HepG2 (cell line): ENCODE measurements around the gene SIVA1. TPM values are rescaled to one million over a fixed set of nuclear protein-coding genes. Genes with fewer than 3 reads are reported as not detected.

Source experiments
- HDAC6 ChIP-seq: fragments of 200-600 bp; sonication (generic); IDR thresholded peaks from 2 replicates; pipeline ENCODE4 v1.7.0; 2017; ENCODE audit warnings: mild to moderate bottlenecking, antibody characterized with exemption, low read length, low read depth
- MXI1 ChIP-seq: IDR thresholded peaks from 3 replicates; pipeline ENCODE4 v1.6.1; 2012; ENCODE audit warnings: low read depth, low read length, inconsistent platforms, borderline replicate concordance
- NONO ChIP-seq, 2 experiments: fragments of 450-650 bp in 1 of 2; sonication (generic) in 1 of 2; formaldehyde crosslinking in 1 of 2; IDR thresholded peaks in 1 of 2; conservative IDR thresholded peaks in 1 of 2; 2 replicates each; pipeline versions ENCODE4 v1.6.1 to v1.8.0; 2017 to 2022; ENCODE audit warnings: mild to moderate bottlenecking in 1 of 2, missing genetic modification reagents in 1 of 2, moderate library complexity in 1 of 2
- NR2F1 ChIP-seq, 2 experiments: fragments of 450-650 bp in 1 of 2; formaldehyde crosslinking in 1 of 2; IDR thresholded peaks; 2 replicates each; pipeline versions ENCODE4 v1.5.0 to v1.6.1; 2016 to 2020; ENCODE audit warnings: mild to moderate bottlenecking in 1 of 2, missing compliant biosample characterization in 1 of 2, missing genetic modification reagents in 1 of 2, moderate library complexity in 1 of 2
- NR2F2 ChIP-seq: IDR thresholded peaks from 2 replicates; pipeline ENCODE4 v1.6.1; 2012; ENCODE audit warnings: low read depth, inconsistent platforms, borderline replicate concordance
- ZBTB42 ChIP-seq: sonication (generic); formaldehyde crosslinking; IDR thresholded peaks from 2 replicates; pipeline ENCODE4 v1.5.0; 2020; ENCODE audit warnings: mild to moderate bottlenecking, missing genetic modification reagents
- ZFP1 ChIP-seq: IDR thresholded peaks from 2 replicates; pipeline ENCODE4 v1.6.1; 2016
- ZFP82 ChIP-seq: sonication (generic); formaldehyde crosslinking; IDR thresholded peaks from 2 replicates; pipeline ENCODE4 v1.5.1; 2020; ENCODE audit warnings: mild to moderate bottlenecking, missing genetic modification reagents, borderline replicate concordance
- ZNF616 ChIP-seq: sonication (generic); formaldehyde crosslinking; IDR thresholded peaks from 2 replicates; pipeline ENCODE4 v1.5.0; 2020; ENCODE audit warnings: low read depth, mild to moderate bottlenecking, missing genetic modification reagents
- polyA plus RNA-seq, 8 experiments: library from polyadenylated mRNA; depleted of rRNA in 3 of 8; stranded (reverse) in 7 of 8; unstranded in 1 of 8; fragments of >200 nt; fragmentation: Illumina TruSeq in 4 of 8; extraction: Trizol in 4 of 8; gene quantifications; 2 replicates each; pipeline versions ENCODE4 v1.2.1 to v1.2.3, GENCODE V29; 2011 to 2016; ENCODE audit warnings: low read depth in 4 of 8, missing spikeins in 1 of 8, mixed read lengths in 1 of 8; ENCODE audit not compliant: insufficient read depth in 1 of 8
- total RNA-seq, 5 experiments: library from RNA; depleted of rRNA; stranded (reverse); fragments of >200 nt; fragmentation: Illumina TruSeq; extraction: Trizol; gene quantifications; 2 replicates each; pipeline ENCODE4 v1.2.3, GENCODE V29; 2016; ENCODE audit warnings: low read depth in 1 of 5
- TF ChIP-seq, protein P1 (sequence below): sonication (generic); formaldehyde crosslinking; IDR thresholded peaks from 2 replicates; pipeline ENCODE4 v1.4.0; 2020; ENCODE audit warnings: missing genetic modification reagents
- TF ChIP-seq, protein P2 (sequence below): sonication (generic); formaldehyde crosslinking; IDR thresholded peaks from 2 replicates; pipeline ENCODE4 v1.4.0; 2020; ENCODE audit warnings: mild to moderate bottlenecking, missing genetic modification reagents
- TF ChIP-seq, protein P3 (sequence below): sonication (generic); formaldehyde crosslinking; conservative IDR thresholded peaks from 2 replicates; pipeline ENCODE4 v1.4.0; 2020; ENCODE audit warnings: missing genetic modification reagents

SIVA1 gene
- total and polyA plus RNA-seq, 2 of the 13 experiments (the other 11 are each of a cell fraction or from before 2014, with no cell fraction given): 123 to 186 TPM

DNA sequence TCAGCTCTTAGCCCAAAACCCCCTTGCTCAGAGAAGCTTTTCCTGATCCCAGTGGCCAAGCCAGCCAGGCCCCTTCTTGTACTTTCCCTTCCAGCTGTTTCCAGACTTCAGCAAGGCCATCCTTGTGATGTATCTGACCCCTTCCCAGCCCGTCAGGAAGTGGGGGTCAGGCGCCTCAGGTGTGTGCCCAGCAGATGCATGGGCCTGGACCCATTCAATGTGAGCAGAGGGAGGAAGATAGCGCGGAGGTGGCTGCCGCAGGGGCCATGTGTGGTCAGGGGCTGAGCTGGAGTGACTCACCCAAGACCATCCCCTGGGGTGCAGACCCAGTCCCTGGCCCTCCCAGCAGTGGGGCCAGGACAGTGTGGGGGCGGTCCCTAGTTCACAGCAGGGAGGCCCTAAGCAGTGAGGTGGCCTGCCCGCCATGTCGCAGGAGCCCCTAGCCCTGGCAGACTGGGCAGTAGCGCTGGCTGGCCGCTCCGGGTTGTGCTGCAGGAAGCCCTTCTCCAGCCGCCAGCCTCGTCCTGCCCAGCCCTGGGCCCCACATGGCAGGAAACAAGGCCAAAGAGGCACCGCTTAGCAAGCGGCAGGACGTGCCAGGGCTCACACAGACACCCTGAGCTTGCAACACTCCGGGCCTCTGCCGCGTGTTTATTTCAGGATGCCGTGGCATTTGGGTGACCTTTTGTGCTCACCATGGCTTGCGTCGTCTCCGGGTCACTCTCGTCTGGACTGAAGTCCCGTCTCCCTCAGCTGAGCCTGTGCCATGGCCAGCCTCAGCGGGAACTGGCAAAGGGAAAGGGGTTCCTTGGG, 16.9 kb upstream of the SIVA1 start (continued):
- TF ChIP-seq ZFP82 (CRISPR knock-in tag) (no peak), ZFP1 (CRISPR knock-in tag) (0 out of 2 replicates have a peak, but pooled peaks have one; percentile 29), NR2F2 (peak; percentile 89; the same call in 1 of the 2 replicates), NR2F1 (CRISPR knock-in tag; IDR thresholded peaks at IDR 0.05) (peak; percentile 64 to 89), MXI1 (peak; percentile 76; the same call in 1 of the 3 replicates), ZNF616 (CRISPR knock-in tag) (peak; percentile 88), ZBTB42 (0 out of 2 replicates have a peak, but pooled peaks have one; percentile 48), NONO (IDR thresholded peaks at IDR 0.05) (no peak), NONO (CRISPR knock-in tag; conservative IDR thresholded peaks at IDR 0.05) (peak; percentile 79), HDAC6 (no peak)
- TF ChIP-seq, protein P1, sequence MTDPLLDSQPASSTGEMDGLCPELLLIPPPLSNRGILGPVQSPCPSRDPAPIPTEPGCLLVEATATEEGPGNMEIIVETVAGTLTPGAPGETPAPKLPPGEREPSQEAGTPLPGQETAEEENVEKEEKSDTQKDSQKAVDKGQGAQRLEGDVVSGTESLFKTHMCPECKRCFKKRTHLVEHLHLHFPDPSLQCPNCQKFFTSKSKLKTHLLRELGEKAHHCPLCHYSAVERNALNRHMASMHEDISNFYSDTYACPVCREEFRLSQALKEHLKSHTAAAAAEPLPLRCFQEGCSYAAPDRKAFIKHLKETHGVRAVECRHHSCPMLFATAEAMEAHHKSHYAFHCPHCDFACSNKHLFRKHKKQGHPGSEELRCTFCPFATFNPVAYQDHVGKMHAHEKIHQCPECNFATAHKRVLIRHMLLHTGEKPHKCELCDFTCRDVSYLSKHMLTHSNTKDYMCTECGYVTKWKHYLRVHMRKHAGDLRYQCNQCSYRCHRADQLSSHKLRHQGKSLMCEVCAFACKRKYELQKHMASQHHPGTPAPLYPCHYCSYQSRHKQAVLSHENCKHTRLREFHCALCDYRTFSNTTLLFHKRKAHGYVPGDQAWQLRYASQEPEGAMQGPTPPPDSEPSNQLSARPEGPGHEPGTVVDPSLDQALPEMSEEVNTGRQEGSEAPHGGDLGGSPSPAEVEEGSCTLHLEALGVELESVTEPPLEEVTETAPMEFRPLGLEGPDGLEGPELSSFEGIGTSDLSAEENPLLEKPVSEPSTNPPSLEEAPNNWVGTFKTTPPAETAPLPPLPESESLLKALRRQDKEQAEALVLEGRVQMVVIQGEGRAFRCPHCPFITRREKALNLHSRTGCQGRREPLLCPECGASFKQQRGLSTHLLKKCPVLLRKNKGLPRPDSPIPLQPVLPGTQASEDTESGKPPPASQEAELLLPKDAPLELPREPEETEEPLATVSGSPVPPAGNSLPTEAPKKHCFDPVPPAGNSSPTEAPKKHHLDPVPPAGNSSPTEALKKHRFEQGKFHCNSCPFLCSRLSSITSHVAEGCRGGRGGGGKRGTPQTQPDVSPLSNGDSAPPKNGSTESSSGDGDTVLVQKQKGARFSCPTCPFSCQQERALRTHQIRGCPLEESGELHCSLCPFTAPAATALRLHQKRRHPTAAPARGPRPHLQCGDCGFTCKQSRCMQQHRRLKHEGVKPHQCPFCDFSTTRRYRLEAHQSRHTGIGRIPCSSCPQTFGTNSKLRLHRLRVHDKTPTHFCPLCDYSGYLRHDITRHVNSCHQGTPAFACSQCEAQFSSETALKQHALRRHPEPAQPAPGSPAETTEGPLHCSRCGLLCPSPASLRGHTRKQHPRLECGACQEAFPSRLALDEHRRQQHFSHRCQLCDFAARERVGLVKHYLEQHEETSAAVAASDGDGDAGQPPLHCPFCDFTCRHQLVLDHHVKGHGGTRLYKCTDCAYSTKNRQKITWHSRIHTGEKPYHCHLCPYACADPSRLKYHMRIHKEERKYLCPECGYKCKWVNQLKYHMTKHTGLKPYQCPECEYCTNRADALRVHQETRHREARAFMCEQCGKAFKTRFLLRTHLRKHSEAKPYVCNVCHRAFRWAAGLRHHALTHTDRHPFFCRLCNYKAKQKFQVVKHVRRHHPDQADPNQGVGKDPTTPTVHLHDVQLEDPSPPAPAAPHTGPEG (CRISPR knock-in tag): no peak
- TF ChIP-seq, protein P2, sequence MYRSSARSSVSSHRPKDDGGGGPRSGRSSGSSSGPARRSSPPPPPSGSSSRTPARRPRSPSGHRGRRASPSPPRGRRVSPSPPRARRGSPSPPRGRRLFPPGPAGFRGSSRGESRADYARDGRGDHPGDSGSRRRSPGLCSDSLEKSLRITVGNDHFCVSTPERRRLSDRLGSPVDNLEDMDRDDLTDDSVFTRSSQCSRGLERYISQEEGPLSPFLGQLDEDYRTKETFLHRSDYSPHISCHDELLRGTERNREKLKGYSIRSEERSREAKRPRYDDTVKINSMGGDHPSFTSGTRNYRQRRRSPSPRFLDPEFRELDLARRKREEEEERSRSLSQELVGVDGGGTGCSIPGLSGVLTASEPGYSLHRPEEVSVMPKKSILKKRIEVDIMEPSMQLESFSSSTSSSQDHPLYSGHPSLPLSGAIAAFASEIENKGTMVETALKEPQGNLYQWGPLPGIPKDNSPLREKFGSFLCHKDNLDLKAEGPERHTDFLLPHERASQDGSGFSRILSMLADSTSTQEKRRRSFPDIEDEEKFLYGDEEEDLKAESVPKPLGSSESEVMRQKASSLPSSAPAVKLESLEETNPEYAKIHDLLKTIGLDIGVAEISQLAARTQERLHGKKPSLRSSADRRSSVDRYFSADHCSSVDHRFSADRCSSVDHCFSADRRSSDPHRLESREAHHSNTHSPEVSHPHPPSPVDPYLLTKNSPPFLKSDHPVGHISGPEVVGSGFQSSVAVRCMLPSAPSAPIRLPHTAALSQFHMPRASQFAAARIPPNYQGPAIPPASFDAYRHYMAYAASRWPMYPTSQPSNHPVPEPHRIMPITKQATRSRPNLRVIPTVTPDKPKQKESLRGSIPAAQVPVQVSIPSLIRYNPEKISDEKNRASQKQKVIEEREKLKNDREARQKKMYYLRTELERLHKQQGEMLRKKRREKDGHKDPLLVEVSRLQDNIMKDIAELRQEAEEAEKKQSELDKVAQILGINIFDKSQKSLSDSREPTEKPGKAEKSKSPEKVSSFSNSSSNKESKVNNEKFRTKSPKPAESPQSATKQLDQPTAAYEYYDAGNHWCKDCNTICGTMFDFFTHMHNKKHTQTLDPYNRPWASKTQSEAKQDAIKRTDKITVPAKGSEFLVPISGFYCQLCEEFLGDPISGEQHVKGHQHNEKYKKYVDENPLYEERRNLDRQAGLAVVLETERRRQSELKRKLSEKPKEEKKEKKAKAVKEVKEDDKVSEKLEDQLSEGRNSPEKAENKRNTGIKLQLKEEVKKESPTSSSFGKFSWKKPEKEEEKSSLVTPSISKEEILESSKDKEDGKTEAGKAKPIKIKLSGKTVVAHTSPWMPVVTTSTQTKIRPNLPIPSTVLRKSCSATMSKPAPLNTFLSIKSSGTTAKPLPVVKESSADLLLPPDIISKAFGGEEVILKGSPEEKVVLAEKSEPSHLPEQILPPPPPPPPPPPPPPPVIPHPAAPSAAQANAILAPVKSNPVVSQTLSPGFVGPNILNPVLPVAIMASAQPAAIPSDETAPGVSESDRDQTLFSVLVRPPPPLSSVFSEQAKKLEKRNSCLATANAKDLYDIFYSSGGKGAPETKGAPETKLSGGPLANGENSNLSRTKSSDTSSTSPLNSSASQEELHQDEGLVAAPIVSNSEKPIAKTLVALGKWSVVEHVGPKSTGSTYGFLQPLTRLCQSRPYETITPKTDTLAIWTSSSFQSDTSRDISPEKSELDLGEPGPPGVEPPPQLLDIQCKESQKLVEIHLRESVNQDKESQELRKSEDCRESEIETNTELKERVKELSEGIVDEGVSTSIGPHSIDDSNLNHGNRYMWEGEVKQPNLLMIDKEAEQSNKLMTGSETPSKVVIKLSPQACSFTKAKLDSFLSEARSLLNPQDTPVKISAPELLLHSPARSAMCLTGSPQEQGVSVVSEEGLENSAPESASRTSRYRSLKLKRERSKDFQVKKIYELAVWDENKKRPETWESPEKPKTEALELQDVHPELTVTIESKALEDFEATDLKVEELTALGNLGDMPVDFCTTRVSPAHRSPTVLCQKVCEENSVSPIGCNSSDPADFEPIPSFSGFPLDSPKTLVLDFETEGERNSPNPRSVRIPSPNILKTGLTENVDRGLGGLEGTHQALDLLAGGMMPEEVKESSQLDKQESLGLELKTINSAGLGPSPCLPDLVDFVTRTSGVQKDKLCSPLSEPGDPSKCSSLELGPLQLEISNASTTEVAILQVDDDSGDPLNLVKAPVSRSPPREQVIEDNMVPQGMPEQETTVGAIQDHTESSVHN: peak; percentile 82; the same call in 1 of the 2 replicates
- TF ChIP-seq, protein P3, sequence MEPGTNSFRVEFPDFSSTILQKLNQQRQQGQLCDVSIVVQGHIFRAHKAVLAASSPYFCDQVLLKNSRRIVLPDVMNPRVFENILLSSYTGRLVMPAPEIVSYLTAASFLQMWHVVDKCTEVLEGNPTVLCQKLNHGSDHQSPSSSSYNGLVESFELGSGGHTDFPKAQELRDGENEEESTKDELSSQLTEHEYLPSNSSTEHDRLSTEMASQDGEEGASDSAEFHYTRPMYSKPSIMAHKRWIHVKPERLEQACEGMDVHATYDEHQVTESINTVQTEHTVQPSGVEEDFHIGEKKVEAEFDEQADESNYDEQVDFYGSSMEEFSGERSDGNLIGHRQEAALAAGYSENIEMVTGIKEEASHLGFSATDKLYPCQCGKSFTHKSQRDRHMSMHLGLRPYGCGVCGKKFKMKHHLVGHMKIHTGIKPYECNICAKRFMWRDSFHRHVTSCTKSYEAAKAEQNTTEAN: no peak
